Stimulated activated CD8-positive, alpha-beta memory T cell treated with anti-CD3 and anti-CD28 coated beads, Interleukin-15, amount 100 ng/mL, for 48 hours (primary cell): ENCODE measurements around the gene GPR156.
"Not testable (repeated sequence)": the region's sequence is repeated elsewhere in the genome, so short reads cannot be mapped to it uniquely, and the experiment has no call there.

Experiments
- DNase-seq, 2 donors: peaks; one replicate each; pipeline ENCODE4 v3.0.0-alpha.2; 2020; ENCODE audit warnings: low read depth in 2 of 2

Gene GPR156

GRCh38 chr3:120160050-120160449 is 125.0 kb downstream of the GPR156 start:
- no peak for DNase-seq

- DNase-seq, result no peak
Measured at GRCh38 chr3:120157681-120158080, 127.3 kb downstream of the GPR156 start.

- DNase-seq, result no peak
Measured at GRCh38 chr3:120157113-120157512, 127.9 kb downstream of the GPR156 start.

GRCh38 chr3:120156699-120157098 is 128.3 kb downstream of the GPR156 start:
- DNase-seq, result no peak

GRCh38 chr3:120155694-120156093 is 129.3 kb downstream of the GPR156 start:
- not testable (repeated sequence) for DNase-seq

- DNase-seq, result no peak
Measured at GRCh38 chr3:120155108-120155507, 129.9 kb downstream of the GPR156 start.

GRCh38 chr3:120153294-120153693 is 131.7 kb downstream of the GPR156 start:
- no peak for DNase-seq

- DNase-seq, result no peak
Measured at GRCh38 chr3:120151791-120152190, 133.2 kb downstream of the GPR156 start.

- no peak for DNase-seq
Measured at GRCh38 chr3:120148187-120148949, 136.7 kb downstream of the GPR156 start.

- peak; percentile 9 to 11 for DNase-seq
Measured at GRCh38 chr3:120147072-120147871, 137.8 kb downstream of the GPR156 start.

GRCh38 chr3:120145542-120146285 is 139.3 kb downstream of the GPR156 start:
- no peak for DNase-seq

GRCh38 chr3:120144267-120144666 is 140.8 kb downstream of the GPR156 start:
- DNase-seq, result no peak

GRCh38 chr3:120143676-120144075 is 141.3 kb downstream of the GPR156 start:
- no peak for DNase-seq

GRCh38 chr3:120142236-120142635 is 142.8 kb downstream of the GPR156 start:
- no peak for DNase-seq

- DNase-seq, result no peak
Measured at GRCh38 chr3:120140098-120140742, 144.8 kb downstream of the GPR156 start.

- no peak for DNase-seq
Measured at GRCh38 chr3:120139140-120139539, 145.9 kb downstream of the GPR156 start.

GRCh38 chr3:120137548-120137947 is 147.5 kb downstream of the GPR156 start:
- DNase-seq, result no peak

GRCh38 chr3:120130656-120131055 is 154.4 kb downstream of the GPR156 start:
- DNase-seq, result no peak

GRCh38 chr3:120129718-120130513 is 155.1 kb downstream of the GPR156 start:
- DNase-seq, result no peak

GRCh38 chr3:120129051-120129450 is 156.0 kb downstream of the GPR156 start:
- DNase-seq, result no peak

- no peak for DNase-seq
Measured at GRCh38 chr3:120125992-120126391, 159.0 kb downstream of the GPR156 start.
